OCI-LY1 (cell line): Measurements from ENCODE around the gene SDCCAG8.

Experiments used
- CTCF ChIP-seq: fragments of 200-600 bp; sonication (generic), shearing (Covaris generic); IDR thresholded peaks from 2 replicates; pipeline ENCODE4 v1.5.1; 2017; ENCODE audit warnings: mild to moderate bottlenecking, antibody characterized with exemption, low read length, moderate library complexity, mixed read lengths
- EZH2 ChIP-seq: fragments of 200-600 bp; sonication (generic), shearing (Covaris generic); IDR thresholded peaks from 2 replicates; pipeline ENCODE4 v1.8.0; 2017; ENCODE audit warnings: borderline replicate concordance, mixed run types, mild to moderate bottlenecking, antibody characterized with exemption, low read length, moderate library complexity, mixed read lengths

GRCh38 chr1:243315455-243315854 is 59.6 kb downstream of the SDCCAG8 start:
- TF ChIP-seq CTCF (no peak), EZH2 (no peak)
